ENCODE data around the gene ETV3.

DNA sequence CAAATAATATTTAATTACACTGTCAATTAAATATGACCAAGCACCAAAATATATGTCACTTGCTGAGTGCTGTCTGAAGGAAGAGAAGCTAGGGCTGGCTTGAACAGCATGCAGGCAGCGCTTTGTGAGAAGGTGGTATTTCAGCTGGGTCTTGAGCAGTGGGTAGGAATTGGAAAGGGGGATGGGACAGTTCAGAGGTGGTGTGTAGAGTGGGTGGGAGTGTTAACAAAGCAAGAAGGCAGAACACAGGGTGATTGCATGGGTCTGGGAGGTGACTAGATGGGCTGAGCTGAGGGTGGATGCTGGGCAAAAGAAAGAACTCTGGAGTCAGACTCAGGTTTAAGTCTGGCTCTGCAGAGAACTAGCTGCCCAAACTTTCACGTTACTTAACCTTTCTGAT lies 14.3 kb upstream of the ETV3 start:
- TF ChIP-seq JUNB (IDR thresholded peaks at IDR 0.05) = no peak
- TF ChIP-seq MXI1 (IDR thresholded peaks at IDR 0.05; ENCODE audit: low read depth, low read length) = no peak
- TF ChIP-seq ZNF24 (IDR thresholded peaks at IDR 0.05) = no peak
- TF ChIP-seq BRCA1 (IDR thresholded peaks at IDR 0.05; ENCODE audit: low read depth, low read length) = no peak
- no peak for TF ChIP-seq CTCF (IDR thresholded peaks at IDR 0.05 in 2 of 3, conservative IDR thresholded peaks at IDR 0.05 in 1 of 3; ENCODE audit: control insufficient read depth in 2 of 3, extremely low read depth in 1 of 3, insufficient read depth in 1 of 3, low read depth in 3 of 3, low read length in 3 of 3)
- no peak for TF ChIP-seq TAF1 (IDR thresholded peaks at IDR 0.05; ENCODE audit: borderline replicate concordance, low read depth, low read length)
- no peak for TF ChIP-seq ZNF622 (IDR thresholded peaks at IDR 0.05)
- TF ChIP-seq REST (IDR thresholded peaks at IDR 0.05; ENCODE audit: low read depth, low read length) = no peak
- TF ChIP-seq POU2F2 (IDR thresholded peaks at IDR 0.05; ENCODE audit: borderline replicate concordance, low read depth, low read length) = no peak
- TF ChIP-seq CHD1 (IDR thresholded peaks at IDR 0.05; ENCODE audit: low read depth, low read length) = no peak
- TF ChIP-seq POLR2A (IDR thresholded peaks at IDR 0.05; ENCODE audit: low read depth, low read length) = no peak
- no peak for TF ChIP-seq SMC3 (IDR thresholded peaks at IDR 0.05; ENCODE audit: borderline replicate concordance, low read length)

All from GM12878 (cell line).